ENCODE results near the gene ODF4.
"Not testable (repeated sequence)": the region's sequence is repeated elsewhere in the genome, so short reads cannot be mapped to it uniquely, and the experiment has no call there.

The ODF4 gene

DNA sequence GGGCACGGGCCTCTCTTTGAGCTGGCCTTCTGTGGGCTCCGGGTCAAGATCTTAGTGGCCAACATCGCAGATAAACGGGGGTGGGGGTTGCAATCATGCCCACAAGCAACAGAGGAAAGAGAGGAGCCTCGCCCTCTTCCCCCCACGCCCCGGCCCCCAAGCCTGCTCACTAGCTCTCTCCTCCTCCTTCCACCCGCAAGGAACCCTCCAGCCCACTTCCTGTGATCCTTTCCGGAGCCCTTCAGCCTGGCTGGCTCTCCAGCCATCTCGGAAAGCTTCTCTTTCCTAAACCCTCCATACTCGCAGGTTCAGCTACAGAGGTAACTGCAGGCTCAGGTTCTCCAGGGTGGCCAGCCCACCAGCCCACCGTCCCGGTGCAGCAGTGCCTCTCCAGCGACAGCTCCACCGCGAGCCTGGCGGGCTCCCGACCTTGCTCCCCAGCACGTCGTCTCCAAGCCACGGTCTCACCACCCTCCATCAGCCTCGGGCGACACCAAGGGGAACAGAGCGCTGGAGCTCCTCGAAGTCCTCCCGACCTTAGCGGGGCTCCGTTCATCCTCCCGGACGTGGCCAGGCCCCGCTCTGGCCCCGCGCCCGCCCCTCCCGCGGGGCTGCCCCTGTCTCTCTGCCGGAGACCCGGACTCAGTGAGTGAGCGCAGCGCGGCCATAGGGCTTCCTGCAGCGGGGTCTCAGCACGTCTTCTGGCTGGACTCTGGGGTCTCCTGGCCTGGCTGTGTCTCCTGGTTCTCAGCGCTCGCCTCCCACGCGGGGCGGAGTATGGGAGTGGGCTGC is 12.9 kb upstream of the ODF4 start:
- no peak for DNase-seq

DNA sequence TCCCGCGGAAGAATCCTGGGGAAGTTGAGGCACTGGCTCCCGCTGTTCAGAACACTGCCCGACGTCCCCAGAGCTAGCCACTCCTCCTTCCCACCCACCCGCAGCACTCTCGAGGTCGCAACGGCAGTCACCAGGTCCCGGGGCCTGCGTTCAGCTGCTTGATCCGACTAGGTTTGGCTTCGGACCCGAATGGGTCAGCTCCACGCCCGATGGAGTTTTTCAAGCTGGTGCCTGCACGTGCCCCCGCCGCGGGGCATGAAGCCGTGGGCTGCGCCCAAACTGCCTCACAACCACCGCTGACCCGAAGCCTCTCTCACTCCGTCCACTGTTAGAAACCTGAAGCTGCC is 12.4 kb upstream of the ODF4 start:
- DNase-seq = no peak

DNA sequence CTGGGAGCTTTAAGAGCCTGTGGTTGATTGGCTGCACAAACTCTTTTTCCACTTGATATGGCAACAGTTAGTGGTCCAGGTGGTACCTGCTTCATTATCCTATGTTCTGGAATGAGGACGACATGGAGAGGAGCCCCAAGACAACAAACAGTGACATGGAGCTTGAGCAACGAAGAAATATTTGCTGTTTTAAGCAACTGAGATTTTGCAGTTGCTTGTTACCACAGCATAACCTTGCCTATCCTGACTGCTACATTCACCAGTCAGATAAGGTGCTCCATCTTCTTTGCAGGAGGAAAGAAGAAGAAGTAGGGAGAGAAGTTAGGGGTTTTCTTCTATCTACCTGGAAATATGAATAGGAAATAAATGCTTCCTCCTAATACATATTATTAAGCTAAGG is 7.5 kb upstream of the ODF4 start:
- no peak for DNase-seq

DNA sequence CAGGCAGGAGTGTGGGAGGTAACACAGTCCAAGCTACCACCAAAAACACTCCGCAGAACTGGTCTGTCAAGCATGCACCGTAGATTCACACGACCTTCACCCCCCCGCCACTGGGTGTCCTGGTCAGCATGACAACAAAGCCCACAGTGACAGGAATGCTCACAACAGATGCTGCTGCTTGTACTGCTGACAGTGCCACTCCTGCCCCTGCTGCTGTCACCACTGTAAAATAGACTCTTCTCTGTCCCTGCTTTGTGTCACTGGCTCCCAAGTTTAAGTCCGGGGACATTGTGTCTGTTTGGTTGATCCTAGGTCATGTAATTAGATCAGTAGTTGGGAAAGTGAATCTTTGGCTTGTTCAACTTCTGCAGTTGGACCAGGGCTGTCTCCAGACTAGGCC is 7.0 kb upstream of the ODF4 start:
- DNase-seq = no peak

DNA sequence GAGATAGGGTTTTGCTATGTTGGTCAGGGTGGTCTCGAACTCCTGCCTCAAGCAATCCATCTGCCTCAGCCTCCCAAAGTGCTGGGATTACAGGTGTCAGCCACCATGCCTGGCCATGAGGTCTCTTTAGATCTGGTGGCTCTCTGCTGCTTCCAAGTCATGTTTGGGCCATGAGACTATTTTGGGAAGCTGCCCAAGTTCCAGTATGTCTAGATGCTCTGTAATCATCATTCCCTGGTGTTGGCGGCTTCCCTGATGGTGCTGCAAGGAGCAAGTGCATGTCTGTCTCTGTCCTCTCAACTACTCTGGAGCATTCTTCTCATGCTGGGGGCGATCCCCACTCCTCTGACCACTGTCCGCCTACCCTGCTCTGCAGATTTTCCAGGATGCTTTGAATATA is 6.4 kb upstream of the ODF4 start:
- DNase-seq = no peak

DNA sequence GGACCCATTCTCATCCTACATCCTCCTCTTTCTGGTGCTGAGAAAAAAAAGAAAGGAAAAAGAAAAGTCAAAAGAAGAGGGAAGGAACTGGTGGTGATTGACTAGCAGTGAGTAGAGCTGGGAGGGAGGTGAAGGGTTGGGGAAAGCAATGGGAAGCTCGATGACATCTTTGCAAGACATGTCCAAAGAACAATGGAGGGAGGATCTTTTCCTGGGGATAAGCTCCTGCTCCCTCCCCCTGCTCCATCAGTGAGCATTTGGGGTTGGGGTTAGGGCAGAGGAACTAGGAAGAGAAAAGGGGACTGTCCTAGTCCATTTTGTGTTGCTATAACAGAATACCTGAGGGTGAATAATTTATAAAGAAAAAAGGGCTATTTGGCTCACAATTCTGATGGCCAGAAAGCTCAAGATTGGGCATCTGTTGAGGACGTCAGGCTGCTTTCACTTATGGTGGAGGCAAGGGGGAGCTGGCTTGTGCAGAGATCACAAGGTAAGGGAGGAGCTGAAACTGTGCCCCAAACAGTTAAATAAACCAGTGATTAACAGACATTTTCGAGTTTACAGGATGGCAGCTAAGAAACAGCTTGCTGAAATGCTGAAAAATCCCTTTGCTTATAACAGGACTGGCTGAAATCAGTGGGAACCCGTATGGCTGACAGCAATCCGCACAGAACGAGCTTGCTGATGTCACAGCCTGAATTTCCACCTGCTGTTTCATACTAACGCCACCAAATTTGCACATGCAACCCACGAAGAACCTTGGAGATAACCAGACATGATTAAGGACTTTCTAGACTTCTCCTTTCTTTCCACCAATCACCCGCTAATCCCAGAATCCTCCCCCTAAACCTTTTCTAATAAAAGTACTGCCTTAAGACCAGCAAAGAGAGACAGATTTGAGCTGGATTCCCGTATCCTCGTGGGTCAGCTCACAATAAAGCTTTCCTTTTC is 1.6 kb upstream of the ODF4 start:
- no peak for DNase-seq

DNA sequence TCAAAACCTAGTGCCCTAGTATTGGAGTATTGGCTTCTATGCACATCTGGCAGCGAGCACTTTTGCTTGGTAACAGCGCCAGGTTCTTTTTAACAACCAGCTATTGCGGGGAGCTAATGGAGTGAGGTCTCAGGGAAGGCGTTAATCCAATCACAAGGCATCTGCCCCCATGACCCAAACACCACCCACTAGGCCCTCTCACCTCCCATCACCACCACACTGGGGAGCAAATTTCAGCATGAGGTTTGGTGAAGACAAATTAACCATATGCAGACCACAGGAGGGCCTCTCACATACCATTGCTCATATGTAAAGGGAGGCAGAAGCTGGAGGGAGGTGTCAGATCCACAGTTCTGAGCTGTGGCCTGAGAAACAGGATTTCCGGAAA is 893 bp upstream of the ODF4 start:
- no peak for DNase-seq

DNA sequence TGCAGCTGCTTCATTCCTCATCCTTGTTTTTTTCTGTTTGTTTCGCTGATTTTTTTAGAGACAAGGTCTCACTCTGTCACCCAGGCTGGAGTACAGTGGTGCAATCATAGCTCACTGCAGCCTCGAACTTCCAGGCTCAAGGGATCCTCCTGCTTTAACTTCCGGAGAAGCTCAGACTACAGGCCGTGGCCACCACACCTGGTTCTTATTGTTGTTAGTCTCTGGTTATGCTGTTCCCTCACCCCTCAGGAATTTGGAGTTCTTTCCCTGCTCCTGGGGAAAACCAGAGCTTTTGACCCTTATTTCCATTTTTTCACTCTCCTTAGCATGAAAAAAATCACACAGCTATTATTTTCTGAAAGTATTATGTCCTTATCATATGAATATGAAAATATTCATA is 1.8 kb downstream of the ODF4 start:
- DNase-seq = no peak

DNA sequence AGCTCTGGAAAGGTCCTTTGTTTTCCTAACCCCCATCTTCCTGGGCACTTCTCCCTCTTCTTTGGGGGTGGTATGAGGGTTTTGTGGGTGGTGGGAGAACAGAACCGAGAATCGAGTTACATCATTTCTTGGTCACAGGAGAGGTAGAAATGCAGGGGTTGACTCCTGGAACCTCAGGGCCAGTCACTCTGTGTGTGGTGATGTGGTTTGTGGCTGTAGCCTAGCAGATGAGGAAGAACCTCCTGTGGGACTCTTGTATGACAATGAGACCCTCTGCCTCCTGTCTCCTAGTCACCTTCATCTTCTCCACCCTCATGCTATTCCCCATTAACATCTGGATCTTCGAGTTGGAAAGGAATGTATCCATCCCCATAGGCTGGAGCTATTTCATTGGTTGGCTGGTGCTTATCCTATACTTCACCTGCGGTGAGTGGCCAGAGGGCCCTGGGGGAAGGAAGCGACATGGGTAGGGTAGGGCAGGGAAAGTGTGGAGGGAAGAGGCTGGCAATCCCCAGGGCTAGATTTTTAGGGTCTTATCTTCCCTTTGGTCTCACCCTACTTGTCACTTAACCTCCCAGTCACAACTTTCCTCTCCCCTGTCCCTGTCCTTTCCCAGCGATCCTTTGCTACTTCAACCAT is 5.5 kb downstream of the ODF4 start:
- no peak for DNase-seq

DNA sequence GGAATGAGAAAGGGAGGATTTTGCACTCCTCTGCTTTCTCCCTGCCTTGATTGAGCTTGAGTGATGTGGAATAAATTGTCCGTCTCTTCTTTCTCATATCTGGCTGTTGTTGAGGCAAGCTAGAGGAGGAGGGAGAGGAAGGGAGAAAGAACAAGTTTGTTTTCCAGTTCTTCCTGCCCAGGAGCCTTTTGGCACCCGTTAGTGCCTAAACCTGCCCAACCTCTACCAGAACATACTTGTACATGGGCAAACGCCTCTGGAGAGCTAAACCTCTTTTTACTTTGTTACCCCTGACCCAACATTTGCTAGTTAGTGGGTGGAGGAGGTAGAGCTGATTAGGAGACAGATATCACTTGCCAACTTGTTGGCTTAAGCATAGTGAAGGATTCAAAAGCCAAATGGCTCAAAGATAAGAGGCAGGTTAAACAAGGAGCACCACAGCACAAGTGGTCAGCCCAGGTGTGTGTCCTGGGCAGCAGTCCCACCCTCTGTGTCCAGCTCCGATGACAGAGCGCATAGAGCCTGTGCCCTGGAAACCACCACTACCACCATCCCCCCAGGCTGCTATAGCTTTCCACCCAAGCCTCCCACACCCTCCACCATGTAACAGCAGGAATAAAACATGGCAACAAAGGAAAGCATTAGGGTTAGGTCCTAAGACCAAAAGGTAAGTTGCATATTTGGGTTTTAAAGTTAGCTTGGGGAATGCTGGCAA is 6.5 kb downstream of the ODF4 start:
- DNase-seq = no peak

DNA sequence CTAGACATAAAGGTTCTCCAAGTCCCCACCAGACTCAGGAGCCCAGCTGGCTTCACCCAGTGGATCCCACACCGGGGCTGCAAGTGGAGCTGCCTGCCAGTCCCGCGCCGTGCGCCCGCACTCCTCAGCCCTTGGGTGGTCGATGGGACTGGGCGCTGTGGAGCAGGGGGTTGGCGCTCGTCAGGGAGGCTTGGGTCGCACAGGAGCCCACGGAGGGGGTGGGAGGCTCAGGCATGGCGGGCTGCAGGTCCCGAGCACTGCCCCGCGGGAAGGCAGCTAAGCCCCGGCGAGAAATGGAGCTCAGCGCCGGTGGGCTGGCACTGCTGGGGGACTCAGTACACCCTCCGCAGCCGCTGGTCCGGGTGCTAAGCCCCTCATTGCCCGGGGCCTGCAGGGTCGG is 7.4 kb downstream of the ODF4 start:
- not testable (repeated sequence) for DNase-seq

DNA sequence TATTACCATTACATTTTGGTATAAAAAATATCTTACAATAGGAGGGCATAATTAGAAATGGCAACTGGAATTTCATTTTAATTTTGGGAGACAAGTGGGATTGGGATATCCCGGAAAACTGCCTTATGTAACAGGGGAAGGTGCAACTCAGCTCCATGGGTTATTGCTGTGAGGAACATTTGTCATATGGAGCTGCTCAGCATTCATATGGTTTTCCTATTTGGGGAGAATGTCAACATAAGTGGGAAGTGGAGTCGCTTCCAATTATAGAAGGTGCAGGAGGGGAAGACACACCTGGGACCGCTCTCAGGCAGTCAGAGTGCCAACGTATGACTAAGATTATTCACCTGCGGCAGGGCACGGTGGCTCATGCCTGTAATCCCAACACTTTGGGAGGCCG is 10.7 kb downstream of the ODF4 start:
- DNase-seq = no peak

DNA sequence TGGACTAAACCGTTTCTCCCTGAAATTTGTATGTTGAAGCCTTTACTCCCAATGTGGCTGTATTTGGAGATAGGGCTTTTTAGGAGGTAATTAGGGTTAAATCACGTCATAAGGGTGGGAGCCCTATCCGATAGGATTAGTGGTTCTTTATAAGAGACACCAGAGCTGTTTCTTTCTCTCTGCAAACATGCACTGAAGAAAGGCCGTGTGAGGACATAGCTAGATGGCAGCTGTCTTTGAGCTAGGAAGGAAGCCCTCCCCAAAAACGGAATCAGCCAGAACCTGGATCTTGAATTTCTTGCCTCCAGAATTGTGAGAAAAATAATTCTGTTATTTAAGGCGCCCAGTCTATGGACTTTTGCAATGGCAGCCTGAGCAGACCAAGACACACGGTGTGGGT is 14.1 kb downstream of the ODF4 start:
- no peak for DNase-seq

DNA sequence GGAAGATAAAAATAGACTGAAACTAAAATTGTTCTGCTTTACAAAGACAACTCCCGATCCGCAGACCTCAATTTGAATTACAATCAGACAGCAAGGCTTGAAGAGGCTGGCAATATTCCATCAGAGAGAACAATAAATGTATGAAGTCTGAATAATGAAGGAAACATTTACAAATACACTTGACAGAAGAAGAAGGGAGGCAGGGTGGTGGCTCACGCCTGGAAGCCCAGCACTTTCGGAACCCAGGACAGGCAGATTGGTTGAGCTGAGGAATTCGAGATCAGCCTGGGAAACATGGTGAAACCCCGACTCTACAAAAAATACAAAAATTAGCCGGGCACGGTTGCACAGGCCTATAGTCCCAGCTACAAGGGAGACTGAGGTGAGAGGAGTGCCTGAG is 14.6 kb downstream of the ODF4 start:
- no peak for DNase-seq

DNA sequence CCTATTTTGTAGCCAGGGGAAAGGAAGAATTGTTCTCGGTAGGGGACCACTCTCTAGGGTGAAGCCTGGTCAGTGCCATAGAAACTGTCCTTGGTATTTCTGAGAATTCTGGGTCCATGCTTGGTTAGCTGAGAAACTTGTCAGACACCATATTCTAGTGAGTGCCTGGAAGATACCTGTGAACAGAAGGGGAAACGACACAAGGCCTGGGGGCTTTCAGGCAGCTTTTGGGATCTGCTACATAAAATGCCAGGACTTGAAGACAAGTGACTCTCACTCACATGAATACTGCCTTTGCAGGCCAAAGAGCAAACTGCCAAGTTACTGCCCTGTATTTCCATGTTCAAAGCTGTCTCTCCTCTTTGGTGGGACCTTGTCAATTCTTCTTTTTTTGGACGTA is 18.3 kb downstream of the ODF4 start:
- no peak for DNase-seq

DNA sequence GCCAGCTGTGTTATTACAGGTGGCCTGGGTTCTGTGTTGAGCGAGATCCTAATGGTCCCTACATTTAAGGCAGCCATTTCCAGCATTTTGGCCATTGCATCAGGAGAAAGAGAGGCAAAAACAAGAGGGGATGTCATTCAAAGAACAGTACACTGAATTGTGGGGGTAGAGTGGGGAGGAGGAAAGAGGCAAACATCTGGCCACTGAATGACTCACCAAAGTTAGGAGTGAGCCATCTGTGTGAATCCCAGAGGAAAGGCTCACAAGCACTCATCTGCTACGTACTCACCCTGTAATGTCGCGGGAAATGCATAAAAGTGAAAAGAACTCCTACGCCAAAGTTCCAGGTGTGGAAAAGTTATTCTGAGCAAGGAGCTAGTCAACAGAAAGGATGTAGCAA is 20.1 kb downstream of the ODF4 start:
- no peak for DNase-seq

DNA sequence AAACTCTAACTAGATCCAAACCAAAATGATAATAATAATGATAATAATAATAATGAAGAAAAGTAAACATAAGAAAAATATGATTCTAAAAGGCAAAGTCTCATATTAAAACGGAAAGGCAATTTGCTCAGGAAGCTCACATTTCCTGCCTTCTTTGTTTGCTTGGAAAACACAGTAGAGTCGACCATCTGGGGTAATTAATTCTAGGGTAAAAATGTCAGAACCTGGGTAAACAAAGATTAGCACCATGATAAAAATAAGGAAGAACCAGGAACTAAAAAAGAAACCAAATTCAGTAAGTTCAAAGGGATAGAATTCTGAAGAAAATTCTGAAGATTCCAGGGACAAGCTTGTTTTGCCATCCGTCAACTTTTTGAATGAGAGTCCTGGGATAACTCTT is 20.6 kb downstream of the ODF4 start:
- DNase-seq = no peak

DNA sequence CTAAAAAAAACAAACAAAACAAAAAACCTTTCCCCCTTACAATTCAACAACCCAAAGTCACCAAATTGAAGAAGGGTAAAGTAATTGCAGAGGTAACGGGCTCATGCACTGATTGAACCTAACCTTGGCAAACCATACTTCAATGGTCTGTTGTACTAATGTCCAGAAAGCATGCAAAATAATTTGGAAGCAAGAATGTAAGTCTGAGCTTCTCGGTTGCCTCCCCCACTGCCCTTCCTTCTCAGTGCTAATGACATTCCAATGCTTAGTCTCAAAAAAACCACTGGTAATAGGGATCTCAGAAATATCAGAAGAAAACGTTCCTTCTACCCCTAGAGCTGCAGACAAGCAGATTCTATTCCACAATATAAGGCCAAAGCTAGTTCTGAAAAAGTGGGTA is 21.1 kb downstream of the ODF4 start:
- DNase-seq = no peak

DNA sequence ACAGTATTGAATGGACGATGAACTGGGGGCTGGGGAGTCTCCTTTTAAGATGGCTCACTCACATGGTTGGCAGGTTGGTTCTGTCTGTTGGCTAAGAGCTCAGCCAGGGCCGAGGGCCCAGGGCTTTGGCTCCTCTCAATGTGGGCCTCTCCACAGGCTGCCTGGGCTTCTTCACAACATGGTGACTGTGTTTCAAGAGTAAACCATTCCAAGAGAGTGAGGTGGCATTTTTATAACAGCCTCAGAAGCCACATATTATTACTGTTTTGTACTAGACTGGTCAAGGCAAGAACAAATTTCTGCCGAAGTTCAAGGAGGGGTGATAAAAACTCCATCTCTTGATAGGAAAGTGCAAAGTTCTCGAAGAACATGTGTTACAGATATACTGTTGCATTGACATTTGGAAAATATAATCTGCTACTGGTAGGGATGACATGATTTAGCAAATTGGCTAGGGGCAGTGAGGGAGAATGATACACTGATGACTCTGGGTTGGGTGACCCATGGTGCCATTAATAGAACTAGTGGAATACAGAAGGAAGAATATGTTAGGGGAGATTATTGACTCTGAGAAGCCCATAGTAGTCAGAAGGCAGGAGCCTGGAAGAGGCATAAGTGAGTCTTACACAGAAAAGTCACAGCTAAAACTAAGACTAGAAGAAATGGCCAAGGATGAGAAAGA is 23.2 kb downstream of the ODF4 start:
- no peak for DNase-seq

DNA sequence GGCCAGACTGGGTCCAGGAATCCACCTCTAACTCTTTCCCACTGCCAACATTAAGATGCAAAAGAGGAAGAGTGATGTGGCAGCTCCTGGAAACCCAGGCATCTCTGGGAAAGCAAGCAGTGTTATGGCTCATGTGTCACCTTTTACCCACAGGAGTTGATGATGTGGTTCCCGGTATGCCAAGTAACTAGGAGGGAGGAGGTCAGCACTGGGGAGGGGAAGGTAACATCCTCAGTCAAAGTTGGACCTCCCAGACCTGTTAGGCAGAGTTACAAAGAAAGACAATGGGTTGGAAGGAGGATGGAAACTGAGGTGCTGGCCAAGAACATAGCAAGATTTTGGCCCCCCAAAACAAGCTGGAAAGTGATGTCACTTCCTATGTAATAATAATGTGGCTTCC is 25.5 kb downstream of the ODF4 start:
- no peak for DNase-seq

DNA sequence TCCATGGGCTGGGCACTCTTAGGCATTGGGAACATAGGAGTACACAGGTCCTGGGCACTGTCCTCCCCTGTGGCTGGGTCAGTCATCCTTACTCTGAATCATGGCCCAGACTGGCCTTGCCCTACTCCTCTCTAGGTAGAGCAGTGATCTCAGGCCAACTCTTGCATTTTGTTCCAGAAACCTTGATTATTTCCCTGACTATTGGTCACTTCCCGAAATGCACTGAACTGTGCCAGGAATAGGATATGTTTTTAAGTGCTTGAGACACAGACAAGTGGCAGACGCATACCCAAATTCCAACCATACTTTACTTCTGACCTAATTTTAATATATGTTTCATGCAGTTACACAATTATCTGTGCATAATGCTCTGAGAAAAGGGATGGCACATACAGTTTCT is 26.6 kb downstream of the ODF4 start:
- DNase-seq = no peak

DNA sequence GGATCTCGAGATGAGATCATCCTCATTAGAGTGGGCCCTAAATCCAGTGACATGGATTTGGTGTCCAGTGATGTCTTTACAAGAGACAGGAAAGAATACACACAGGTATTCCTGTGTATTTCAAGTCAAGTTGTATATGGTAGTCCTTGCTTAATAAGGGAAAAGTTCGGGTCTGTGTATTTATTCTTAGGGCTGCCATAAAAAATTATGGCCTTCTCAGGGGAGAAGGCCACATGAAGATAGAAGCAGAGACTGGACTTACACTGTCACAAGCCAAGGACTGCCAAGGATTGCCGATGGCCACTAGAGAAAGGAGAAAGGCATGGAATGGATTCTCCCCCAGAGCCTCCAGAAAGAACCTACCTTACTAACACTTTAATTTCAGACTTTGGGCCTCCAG is 28.6 kb downstream of the ODF4 start:
- no peak for DNase-seq

DNA sequence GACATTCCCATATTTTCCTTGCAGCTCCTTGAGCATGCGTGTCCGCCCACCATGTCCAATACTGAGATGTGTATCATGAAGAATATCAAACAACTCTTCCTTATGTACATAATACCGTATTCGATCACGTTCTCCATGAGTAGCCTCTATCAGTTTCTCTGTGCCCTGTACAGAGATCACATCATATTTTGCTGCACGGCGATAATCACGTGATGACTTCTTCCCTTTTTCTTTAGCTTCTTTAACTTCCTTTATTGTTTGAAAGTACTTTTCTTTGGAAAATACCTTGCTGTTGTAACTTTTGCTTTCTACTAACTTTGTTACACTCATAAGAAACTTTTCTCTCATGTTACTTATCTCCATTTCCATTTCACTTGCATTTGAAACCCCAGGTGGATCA is 30.3 kb downstream of the ODF4 start:
- no peak for DNase-seq
